Activated gamma-delta T cell treated with anti-CD3 and anti-CD28 coated beads, Interleukin-2, amount 50 U/mL, for 16 hours (primary cell): ENCODE results near the gene MRPS12.

Source experiments
- DNase-seq: peaks from one replicate; pipeline ENCODE4 v3.0.0-alpha.2; 2020; ENCODE audit warnings: low read depth

Gene MRPS12

DNA sequence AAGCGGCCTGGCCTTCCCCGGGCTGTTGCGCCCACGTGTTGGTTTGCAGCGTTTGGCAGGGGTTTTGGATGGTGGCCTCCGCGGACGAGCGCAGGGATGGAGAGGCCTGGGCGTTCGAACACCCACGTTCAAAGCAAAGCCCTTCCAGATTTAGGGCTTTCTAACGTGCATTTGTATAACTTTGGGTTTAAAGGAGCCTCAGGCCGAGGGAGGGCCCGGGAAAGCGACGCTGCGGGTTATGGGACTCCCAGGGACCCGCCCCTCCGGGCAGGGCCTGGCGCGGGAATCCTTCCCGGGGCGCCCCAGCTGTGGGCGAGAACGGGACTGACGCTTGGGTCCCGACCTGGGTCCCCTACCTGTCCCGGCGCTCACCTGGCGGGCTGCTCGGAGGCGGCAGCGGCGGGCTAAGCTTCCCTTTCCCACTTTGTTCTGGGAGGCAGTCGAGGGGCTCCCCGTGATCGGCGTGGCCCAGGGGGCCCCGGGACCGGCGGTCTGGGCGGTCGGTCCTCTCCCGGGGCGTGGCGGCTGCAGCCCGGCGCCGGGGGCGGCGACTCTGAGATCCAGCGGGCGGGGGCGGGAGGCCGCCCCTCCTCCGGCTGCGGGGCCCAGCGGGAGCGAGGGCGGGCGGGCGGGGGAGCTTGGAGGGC lies 44.6 kb downstream of the MRPS12 start, which contains the start of gene FBXO17:
TSS of gene FBXO17 (minus strand) at position 529 of the 647 bp plus-strand sequence. CDS start 25,423 bp downstream, outside the sequence.
- DNase-seq: no peak

DNA sequence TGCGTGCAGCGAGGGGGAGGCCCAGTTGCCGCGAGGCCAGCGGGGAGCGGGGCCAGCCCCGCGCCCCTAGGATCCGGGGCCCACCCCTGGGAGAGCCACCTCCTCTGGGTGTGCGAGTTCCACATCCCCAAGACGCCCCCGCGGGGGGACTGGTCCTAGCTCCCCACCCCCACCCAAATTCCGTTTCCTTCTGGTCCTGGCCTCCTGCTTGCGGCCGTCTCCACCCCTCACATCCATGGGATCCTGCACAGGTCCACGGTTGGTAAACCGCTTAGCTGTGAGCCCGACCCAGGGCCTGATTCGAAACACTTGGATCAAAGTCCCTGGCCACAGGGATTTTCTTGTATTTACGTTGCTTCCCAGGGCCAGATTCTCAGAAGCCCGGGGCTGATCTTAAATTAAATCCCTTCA lies 45.1 kb downstream of the MRPS12 start:
- DNase-seq: no peak

DNA sequence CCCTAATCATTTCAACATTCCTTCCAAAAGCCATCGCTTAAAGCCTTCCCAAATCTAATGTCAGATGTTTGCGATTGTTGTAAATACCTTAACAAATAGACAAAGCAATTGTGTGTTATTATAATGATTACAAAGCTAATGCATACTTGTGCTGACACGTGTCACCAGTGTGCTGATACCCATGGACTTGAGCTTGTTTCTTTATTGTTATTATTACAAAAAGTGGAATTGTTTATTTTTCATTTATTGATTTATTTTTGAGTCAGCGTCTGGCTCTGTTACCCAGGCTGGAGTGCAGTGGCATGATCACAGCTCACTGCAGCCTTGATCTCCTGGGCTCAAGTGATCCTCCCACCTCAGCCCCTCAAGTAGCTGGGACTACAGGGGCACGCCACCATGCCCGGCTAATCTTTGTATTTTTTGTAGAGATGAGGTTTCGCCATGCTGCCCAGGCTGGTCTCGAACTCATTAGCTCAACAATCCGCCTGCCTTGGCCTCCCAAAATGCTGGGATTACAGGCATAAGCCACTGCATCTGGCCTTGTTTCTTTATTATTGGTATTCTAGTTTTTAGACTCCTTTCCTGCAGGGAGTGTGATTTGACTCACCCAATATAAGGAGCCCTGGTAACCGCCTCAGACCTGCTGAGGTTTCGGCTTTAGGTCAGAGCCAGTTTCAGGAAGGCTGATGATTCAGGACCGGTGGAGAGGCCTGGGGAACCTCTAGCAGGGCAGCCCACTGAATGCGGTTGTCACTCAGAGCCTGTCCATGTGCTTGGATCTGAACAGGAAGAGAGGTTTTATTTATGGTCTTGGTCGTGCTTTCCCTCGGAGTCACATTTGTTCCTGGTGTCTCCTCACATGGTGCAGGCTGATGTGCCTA lies 46.9 kb downstream of the MRPS12 start:
- no peak for DNase-seq

DNA sequence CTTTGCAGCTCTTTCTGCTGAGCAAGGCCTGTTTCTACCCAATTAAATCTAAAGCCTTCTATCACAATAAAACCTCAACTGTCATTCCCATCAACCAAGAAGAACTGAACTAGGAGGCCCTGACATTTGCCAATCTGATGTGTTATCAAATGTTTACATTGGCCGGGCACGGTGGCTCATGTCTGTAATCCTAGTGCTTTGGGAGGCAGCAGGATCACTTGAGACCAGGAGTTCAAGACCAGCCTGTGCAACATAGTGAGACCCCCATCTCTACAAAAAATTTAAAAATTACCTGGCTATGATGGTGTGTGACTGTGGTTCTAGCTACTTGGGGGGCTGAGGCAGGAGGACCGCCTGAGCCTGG lies 47.6 kb downstream of the MRPS12 start:
- no peak for DNase-seq

DNA sequence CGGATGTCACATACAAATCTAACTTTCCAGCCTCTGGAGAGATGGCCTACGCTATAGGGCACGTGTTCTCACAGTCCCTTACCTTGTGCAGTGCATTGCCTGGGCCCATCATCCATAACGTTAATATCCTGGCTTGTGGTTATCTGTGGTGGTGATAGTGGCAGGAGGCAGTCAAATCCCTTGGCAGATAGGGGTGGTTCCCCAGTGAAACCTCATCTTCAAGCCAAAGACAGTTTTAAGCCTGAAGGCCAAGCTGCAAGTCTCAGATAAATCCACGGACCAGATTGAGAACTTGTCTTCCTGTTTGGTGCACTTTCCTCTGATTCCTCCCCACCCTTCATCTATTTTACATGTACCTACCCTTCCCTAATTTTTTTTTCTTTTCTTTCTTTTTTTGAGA lies 49.1 kb downstream of the MRPS12 start:
- no peak for DNase-seq

DNA sequence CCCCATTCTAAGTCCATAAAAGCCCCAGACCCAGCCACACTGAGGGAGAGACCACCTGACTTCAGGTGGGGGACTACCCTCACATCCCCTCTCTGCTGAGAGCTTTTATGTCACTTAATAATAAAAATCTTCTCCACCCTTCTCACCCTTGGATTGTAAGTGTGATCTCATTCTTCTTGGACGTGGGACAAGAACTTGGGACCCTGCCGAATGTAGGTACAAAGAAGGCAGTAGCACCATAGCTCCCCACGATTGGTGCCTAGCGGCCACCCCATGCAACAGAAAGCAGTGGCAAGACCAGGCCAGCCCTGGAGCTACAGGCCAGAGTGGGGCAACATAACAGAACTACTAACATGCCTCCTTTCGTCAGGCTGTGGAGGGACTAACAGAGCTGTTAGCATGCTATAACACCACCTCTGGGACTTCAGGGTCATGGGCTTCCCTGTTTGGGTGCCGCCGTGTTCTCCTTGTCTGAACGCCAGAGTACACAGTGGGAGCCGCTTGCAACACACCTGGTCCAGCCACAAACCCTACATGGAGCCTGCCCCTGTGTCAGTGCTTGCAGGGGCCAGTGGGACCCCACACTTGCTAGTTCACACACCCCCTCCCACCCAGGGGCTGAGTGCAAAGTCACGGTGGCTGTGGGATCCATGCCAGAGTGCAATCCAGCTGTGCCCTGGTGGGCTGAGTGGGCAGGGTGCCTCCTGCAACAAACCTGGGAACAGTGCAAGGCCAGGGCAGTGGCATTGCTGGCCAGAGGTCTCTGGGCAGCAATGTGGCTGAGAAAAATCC lies 50.0 kb downstream of the MRPS12 start:
- DNase-seq: no peak
